ENCODE data around the gene DGCR2.

DNA sequence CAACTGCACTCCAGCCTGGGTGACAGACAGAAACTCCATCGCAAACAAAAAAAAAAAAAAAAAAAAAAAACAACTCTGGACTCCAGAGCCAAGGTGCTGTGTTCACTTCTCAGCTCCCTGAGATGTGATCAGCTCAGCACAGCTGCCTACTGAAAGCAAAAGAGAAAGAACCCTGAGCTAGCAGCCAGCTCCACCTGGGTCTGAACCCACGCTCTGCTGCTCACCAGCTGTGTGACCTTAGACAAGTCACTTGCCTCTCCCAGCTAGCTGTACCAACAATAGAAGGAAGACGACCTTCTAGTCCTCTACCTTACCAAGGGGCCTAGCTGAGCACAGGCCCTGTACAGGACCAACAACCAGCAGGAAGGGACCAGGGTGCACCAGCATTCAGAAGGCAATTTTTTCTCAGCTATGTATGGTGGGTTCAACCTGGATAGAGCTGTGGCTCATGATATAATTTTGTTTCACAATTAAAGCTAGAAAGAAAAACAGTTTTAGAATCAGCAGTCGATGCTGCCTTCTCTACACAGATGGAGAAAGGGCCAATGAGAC lies 3.8 kb downstream of the DGCR2 start:
- TF ChIP-seq, protein P1, sequence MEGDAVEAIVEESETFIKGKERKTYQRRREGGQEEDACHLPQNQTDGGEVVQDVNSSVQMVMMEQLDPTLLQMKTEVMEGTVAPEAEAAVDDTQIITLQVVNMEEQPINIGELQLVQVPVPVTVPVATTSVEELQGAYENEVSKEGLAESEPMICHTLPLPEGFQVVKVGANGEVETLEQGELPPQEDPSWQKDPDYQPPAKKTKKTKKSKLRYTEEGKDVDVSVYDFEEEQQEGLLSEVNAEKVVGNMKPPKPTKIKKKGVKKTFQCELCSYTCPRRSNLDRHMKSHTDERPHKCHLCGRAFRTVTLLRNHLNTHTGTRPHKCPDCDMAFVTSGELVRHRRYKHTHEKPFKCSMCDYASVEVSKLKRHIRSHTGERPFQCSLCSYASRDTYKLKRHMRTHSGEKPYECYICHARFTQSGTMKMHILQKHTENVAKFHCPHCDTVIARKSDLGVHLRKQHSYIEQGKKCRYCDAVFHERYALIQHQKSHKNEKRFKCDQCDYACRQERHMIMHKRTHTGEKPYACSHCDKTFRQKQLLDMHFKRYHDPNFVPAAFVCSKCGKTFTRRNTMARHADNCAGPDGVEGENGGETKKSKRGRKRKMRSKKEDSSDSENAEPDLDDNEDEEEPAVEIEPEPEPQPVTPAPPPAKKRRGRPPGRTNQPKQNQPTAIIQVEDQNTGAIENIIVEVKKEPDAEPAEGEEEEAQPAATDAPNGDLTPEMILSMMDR (IDR thresholded peaks at IDR 0.05) = no peak
- no peak for TF ChIP-seq EP300 (IDR thresholded peaks at IDR 0.05)
- TF ChIP-seq POLR2A (IDR thresholded peaks at IDR 0.05) = no peak
